Mesendoderm (in vitro differentiated cells): Measurements from ENCODE around the gene KCNQ1.

Experiments
- DNase-seq: peaks from one replicate; pipeline ENCODE4 v3.0.0; 2013
- H2AK5ac ChIP-seq: 2 replicates; pipeline ENCODE4 v1.6.1; 2013; ENCODE audit warnings: low read length, inconsistent platforms
- H2BK120ac ChIP-seq: 2 replicates; pipeline ENCODE4 v1.6.1; 2013; ENCODE audit warnings: low read depth, mild to moderate bottlenecking, low read length, moderate library complexity, mixed read lengths
- H2BK15ac ChIP-seq: replicated peaks from 2 replicates; pipeline ENCODE4 v1.6.1; 2013; ENCODE audit warnings: low read depth, mild to moderate bottlenecking, moderate library complexity
- H2BK5ac ChIP-seq: 2 replicates; pipeline ENCODE4 v1.6.1; 2013; ENCODE audit warnings: low read length, inconsistent platforms
- H3K18ac ChIP-seq: 2 replicates; pipeline ENCODE4 v1.6.1; 2013; ENCODE audit warnings: mild to moderate bottlenecking, low read length, mixed read lengths
- H3K23ac ChIP-seq: one replicate; pipeline ENCODE4 v1.6.1; 2013; ENCODE audit warnings: low read length
- H3K27ac ChIP-seq: 2 replicates; pipeline ENCODE4 v1.5.1; 2013; ENCODE audit warnings: low read depth, mild to moderate bottlenecking, inconsistent platforms, low read length, moderate library complexity
- H3K27me3 ChIP-seq: 2 replicates; pipeline ENCODE4 v1.6.1; 2013; ENCODE audit warnings: low read length, control low read depth, mild to moderate bottlenecking, inconsistent platforms; ENCODE audit not compliant: insufficient read depth, poor library complexity
- H3K36me3 ChIP-seq: 2 replicates; pipeline ENCODE4 v1.6.1; 2013; ENCODE audit warnings: low read length, inconsistent platforms; ENCODE audit not compliant: control insufficient read depth, insufficient read depth
- H3K4ac ChIP-seq: one replicate; pipeline ENCODE4 v1.6.1; 2013; ENCODE audit warnings: low read depth, mild to moderate bottlenecking, low read length, moderate library complexity
- H3K4me1 ChIP-seq: 2 replicates; pipeline ENCODE4 v1.6.1; 2013; ENCODE audit warnings: low read depth, low read length, inconsistent platforms; ENCODE audit not compliant: control insufficient read depth
- H3K4me2 ChIP-seq: 2 replicates; pipeline ENCODE4 v1.6.1; 2013; ENCODE audit warnings: low read length
- H3K4me3 ChIP-seq: 2 replicates; pipeline ENCODE4 v1.5.1; 2013; ENCODE audit warnings: mild to moderate bottlenecking, low read length
- H3K56ac ChIP-seq: one replicate; pipeline ENCODE4 v1.6.1; 2013; ENCODE audit warnings: low read length
- H3K79me1 ChIP-seq: 2 replicates; pipeline ENCODE4 v1.6.1; 2013; ENCODE audit warnings: low read length, inconsistent platforms
- H3K79me2 ChIP-seq: 2 replicates; pipeline ENCODE4 v1.6.1; 2013; ENCODE audit warnings: mild to moderate bottlenecking, low read length; ENCODE audit not compliant: control insufficient read depth, insufficient read depth
- H3K9ac ChIP-seq: 2 replicates; pipeline ENCODE4 v1.6.1; 2013; ENCODE audit warnings: low read length, inconsistent platforms
- H4K5ac ChIP-seq: one replicate; pipeline ENCODE4 v1.6.1; 2013; ENCODE audit warnings: low read length
- H4K8ac ChIP-seq: one replicate; pipeline ENCODE4 v1.6.1; 2013; ENCODE audit warnings: low read depth, mild to moderate bottlenecking, control low read depth, low read length, moderate library complexity
- WGBS: extraction: QIAGEN DNeasy Blood & Tissue Kit; methylation state at CpG from one replicate; pipeline ENCODE4 v1.1.7; 2013; ENCODE audit warnings: low lambda C conversion rate, missing lambda C conversion rate; ENCODE audit not compliant: insufficient coverage; ENCODE audit errors: extremely low coverage; 5-methylcytosine and 5-hydroxymethylcytosine counted together

Gene KCNQ1

DNA sequence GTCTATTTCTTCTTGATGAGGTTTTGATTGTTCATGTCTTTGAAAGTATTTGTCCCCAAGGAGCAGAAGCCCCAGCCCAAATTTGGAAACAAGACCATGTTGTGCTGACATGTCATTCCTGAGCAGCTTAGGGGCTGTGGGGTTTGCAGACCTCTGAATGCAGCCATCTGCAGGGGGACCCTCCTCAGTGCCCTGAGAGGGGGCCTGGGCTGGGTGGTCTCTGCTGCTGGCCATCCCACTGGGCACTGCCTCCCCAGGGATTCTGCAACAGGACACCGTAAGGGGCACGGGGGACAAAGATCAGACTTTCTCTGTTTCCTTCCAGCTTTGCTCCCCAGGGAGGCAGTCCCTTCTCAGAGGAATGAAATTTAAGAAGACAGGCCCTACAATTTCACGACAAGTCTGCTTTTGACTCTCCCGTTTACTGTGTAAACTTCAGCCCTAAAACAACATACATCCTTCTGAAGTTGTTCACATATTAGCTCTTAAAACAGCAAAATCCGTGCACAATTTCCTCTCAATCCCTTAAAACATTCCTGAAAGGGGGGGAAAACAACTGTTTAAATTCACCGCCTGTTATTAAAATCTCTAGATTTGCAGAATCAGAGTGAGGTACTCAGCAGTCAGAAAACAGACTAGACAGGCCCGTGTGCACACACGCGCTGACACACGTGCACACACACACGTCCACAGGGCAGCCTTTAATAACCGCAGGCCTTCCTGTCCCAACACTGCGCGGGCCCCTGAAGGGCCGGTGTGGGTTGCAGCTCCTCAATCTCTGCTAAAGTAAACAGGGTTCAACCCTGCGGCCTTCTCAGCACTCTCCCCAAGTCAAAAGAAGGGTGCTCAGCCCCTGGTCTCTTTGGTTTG lies 109.8 kb downstream of the KCNQ1 start:
- H3K18ac ChIP-seq: no peak overlapping the region
- H3K36me3 ChIP-seq: no peaks in the 10 kb centered on the region
- no peaks in the 10 kb centered on the region for H3K79me2 ChIP-seq
- no peak overlapping the region for H4K5ac ChIP-seq
- no peak overlapping the region for H2BK15ac ChIP-seq
- no peak for DNase-seq
- no peak overlapping the region for H3K4ac ChIP-seq
- no peaks in the 10 kb centered on the region for H3K4me1 ChIP-seq
- no peak overlapping the region for H3K56ac ChIP-seq
- H3K9ac ChIP-seq: no peak overlapping the region
- no peak overlapping the region for H4K8ac ChIP-seq
- no peak overlapping the region for H3K23ac ChIP-seq
- H3K27ac ChIP-seq: no peak overlapping the region
- no peak overlapping the region for H3K4me2 ChIP-seq
- no peak overlapping the region for H2BK5ac ChIP-seq
- no peak overlapping the region for H2BK120ac ChIP-seq
- H3K27me3 ChIP-seq: no peaks in the 10 kb centered on the region
- no CpG with 5 or more reads among the region's 16 CpGs for WGBS
- no peaks in the 10 kb centered on the region for H3K79me1 ChIP-seq
- H3K4me3 ChIP-seq: no peak overlapping the region
- H2AK5ac ChIP-seq: no peak overlapping the region

DNA sequence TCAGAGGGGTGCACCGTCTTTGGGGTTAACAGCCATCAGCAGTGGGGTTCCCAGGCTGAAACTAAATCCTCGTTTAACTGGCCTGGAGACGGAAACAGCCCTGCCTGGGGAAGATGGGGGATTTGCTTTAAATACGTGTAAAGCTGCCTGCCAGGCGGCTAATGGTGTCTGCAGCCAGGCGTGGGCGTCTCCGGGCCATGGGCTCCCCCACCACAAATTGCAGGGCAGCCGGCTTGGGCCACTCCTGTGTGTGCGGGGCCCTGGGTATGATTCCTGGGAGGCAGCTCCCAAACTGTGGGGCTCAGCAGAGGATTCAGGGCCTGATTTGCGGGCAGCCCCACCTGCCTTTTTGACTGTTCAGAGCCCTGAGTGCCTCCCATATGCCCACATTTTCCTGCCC lies 110.5 kb downstream of the KCNQ1 start:
- H3K79me2 ChIP-seq: no peaks in the 10 kb centered on the region
- H3K4me1 ChIP-seq: no peaks in the 10 kb centered on the region
- H3K36me3 ChIP-seq: no peaks in the 10 kb centered on the region
- no peak overlapping the region for H2BK120ac ChIP-seq
- WGBS: no CpG with 5 or more reads among the region's 11 CpGs
- H3K27ac ChIP-seq: no peak overlapping the region
- H3K56ac ChIP-seq: no peak overlapping the region
- no peak overlapping the region for H4K8ac ChIP-seq
- no peak overlapping the region for H2BK15ac ChIP-seq
- no peaks in the 10 kb centered on the region for H3K79me1 ChIP-seq
- no peak overlapping the region for H2BK5ac ChIP-seq
- no peak overlapping the region for H3K23ac ChIP-seq
- H3K4ac ChIP-seq: no peak overlapping the region
- no peak overlapping the region for H4K5ac ChIP-seq
- no peak for DNase-seq
- no peak overlapping the region for H3K9ac ChIP-seq
- no peak overlapping the region for H3K18ac ChIP-seq
- H2AK5ac ChIP-seq: no peak overlapping the region
- no peak overlapping the region for H3K4me2 ChIP-seq
- no peaks in the 10 kb centered on the region for H3K27me3 ChIP-seq
- H3K4me3 ChIP-seq: no peak overlapping the region

DNA sequence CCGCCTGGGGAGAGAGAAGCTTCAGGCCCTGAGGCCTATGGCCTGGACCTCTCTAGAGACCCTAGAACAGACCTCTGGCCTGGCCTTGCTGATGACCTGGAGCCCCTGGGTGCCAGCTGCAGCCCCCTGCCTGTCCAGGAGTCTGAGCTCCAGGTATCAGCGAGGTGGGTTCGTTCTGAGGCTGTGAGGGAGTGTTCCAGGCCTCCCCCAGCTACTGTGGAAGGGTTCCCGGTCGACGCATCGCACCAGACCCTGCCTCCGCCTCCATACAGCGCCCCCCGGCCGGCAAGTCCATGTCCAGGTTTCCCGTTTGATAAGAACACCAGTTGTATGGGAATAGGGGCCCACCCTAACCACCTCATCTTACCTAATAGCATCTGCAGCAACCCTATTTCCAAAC lies 111.1 kb downstream of the KCNQ1 start:
- Histone ChIP-seq H3K4ac (no peak overlapping the region), H3K79me2 (no peaks in the 10 kb centered on the region), H3K18ac (no peak overlapping the region), H3K27ac (no peak overlapping the region), H2BK15ac (no peak overlapping the region), H3K79me1 (no peaks in the 10 kb centered on the region), H3K4me2 (no peak overlapping the region), H2BK120ac (no peak overlapping the region), H3K9ac (no peak overlapping the region), H3K36me3 (no peaks in the 10 kb centered on the region), H2BK5ac (no peak overlapping the region), H4K8ac (no peak overlapping the region), H3K4me3 (no peak overlapping the region), H2AK5ac (no peak overlapping the region), H3K56ac (no peak overlapping the region), H3K4me1 (no peaks in the 10 kb centered on the region), H3K23ac (no peak overlapping the region), H4K5ac (no peak overlapping the region), H3K27me3 (no peaks in the 10 kb centered on the region)
- no CpG with 5 or more reads among the region's 12 CpGs for WGBS
- no peak for DNase-seq

DNA sequence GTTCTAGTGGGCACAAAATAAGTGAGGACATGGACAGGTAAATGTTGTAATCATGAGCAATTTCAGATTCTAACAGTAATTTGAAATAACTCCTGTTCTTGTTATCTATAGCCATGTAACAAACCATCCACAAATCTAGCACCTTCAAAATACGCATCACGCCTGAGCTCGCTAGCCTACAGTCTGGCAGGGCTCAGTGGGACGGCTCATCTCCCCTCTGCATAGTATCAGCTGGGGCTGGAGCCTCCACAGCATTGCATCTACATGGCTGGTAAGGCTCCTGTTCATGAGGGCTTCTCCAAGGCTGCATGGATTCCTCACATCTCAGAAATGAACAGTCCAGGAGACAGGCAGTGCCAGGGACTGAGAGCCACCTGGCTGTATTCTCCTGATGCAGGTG lies 112.6 kb downstream of the KCNQ1 start:
- Histone ChIP-seq H3K36me3 (no peaks in the 10 kb centered on the region), H3K27ac (no peak overlapping the region), H2BK120ac (no peak overlapping the region), H3K9ac (no peak overlapping the region), H3K4ac (no peak overlapping the region), H3K4me1 (no peaks in the 10 kb centered on the region), H3K4me2 (no peak overlapping the region), H3K79me1 (no peaks in the 10 kb centered on the region), H2BK5ac (no peak overlapping the region), H4K5ac (no peak overlapping the region), H2BK15ac (no peak overlapping the region), H3K23ac (no peak overlapping the region), H2AK5ac (no peak overlapping the region), H3K56ac (no peak overlapping the region), H3K4me3 (no peak overlapping the region), H4K8ac (no peak overlapping the region), H3K27me3 (no peaks in the 10 kb centered on the region), H3K18ac (no peak overlapping the region), H3K79me2 (no peaks in the 10 kb centered on the region)
- DNase-seq: no peak
- no CpG with 5 or more reads among the region's 4 CpGs for WGBS

GRCh38 chr11:2558397-2558796 lies 113.6 kb downstream of the KCNQ1 start:
- Histone ChIP-seq H2BK5ac (no peak overlapping the region), H3K36me3 (no peaks in the 10 kb centered on the region), H3K79me2 (no peaks in the 10 kb centered on the region), H3K79me1 (no peaks in the 10 kb centered on the region), H2AK5ac (no peak overlapping the region), H3K56ac (no peak overlapping the region), H3K4me1 (no peaks in the 10 kb centered on the region), H3K9ac (no peak overlapping the region), H4K8ac (no peak overlapping the region), H3K27ac (no peak overlapping the region), H3K23ac (no peak overlapping the region), H4K5ac (no peak overlapping the region), H2BK120ac (no peak overlapping the region), H3K4ac (no peak overlapping the region), H2BK15ac (no peak overlapping the region), H3K27me3 (no peaks in the 10 kb centered on the region), H3K4me3 (no peak overlapping the region), H3K4me2 (no peak overlapping the region), H3K18ac (no peak overlapping the region)
- DNase-seq: no peak
- WGBS: no CpG with 5 or more reads among the region's 17 CpGs
